Inflammatory macrophage (primary cell): ENCODE measurements around the gene SOD2.
"Not testable (repeated sequence)": the region's sequence is repeated elsewhere in the genome, so short reads cannot be mapped to it uniquely, and the experiment has no call there.

Source experiments
- DNase-seq, 2 donors: peaks; one replicate each; pipeline ENCODE4 v3.0.0-alpha.2; 2020 to 2022

The SOD2 gene

GRCh38 chr6:159681191-159681880 lies 11.7 kb downstream of the SOD2 start:
- no peak for DNase-seq

GRCh38 chr6:159680104-159680503 lies 12.9 kb downstream of the SOD2 start:
- DNase-seq = no peak

- peak; percentile 63 to 79 for DNase-seq
Observed at GRCh38 chr6:159679091-159680077, 13.7 kb downstream of the SOD2 start.

- no peak for DNase-seq
Observed at GRCh38 chr6:159678574-159678973, 14.5 kb downstream of the SOD2 start.

- no peak for DNase-seq
Observed at GRCh38 chr6:159677506-159678165, 15.4 kb downstream of the SOD2 start.

GRCh38 chr6:159676890-159677505 lies 16.0 kb downstream of the SOD2 start:
- no peak for DNase-seq

- DNase-seq = not testable (repeated sequence)
Observed at GRCh38 chr6:159676236-159676635, 16.8 kb downstream of the SOD2 start.

GRCh38 chr6:159665868-159666635 lies 27.0 kb downstream of the SOD2 start:
- DNase-seq = peak; percentile 16 to 17

GRCh38 chr6:159663368-159663889 lies 29.6 kb downstream of the SOD2 start:
- DNase-seq = not testable (repeated sequence)

- DNase-seq = not testable (repeated sequence)
Observed at GRCh38 chr6:159661977-159662376, 31.1 kb downstream of the SOD2 start.

GRCh38 chr6:159655409-159655988 lies 37.5 kb downstream of the SOD2 start:
- no peak for DNase-seq

GRCh38 chr6:159654483-159655098 lies 38.5 kb downstream of the SOD2 start:
- DNase-seq = peak; percentile 53 to 61

- DNase-seq = no peak
Observed at GRCh38 chr6:159650314-159650713, 42.7 kb downstream of the SOD2 start.

GRCh38 chr6:159649441-159649840 lies 43.6 kb downstream of the SOD2 start:
- no peak for DNase-seq

GRCh38 chr6:159646733-159647132 lies 46.3 kb downstream of the SOD2 start:
- peak; percentile 37 for DNase-seq

- no peak for DNase-seq
Observed at GRCh38 chr6:159646116-159646515, 46.9 kb downstream of the SOD2 start.

GRCh38 chr6:159645640-159646039 lies 47.4 kb downstream of the SOD2 start:
- DNase-seq = no peak
